Fibroblast of lung (primary cell): ENCODE results near the gene CCNF. TPM values are rescaled to one million over a fixed set of nuclear protein-coding genes. Genes with fewer than 3 reads are reported as not detected.

Source experiments
- DNase-seq, 2 donors: peaks; one replicate each; pipeline versions ENCODE4 v3.0.0 to v3.0.0-alpha.2; 2010; ENCODE audit warnings: low read depth in 2 of 2
- H2AFZ ChIP-seq: 2 replicates; pipeline ENCODE4 v1.5.1; 2012; ENCODE audit warnings: low read length, control low read depth, inconsistent platforms
- H3K27ac ChIP-seq: 2 replicates; pipeline ENCODE4 v1.5.1; 2011; ENCODE audit warnings: low read length, control low read depth; ENCODE audit not compliant: insufficient read depth
- H3K27me3 ChIP-seq: 2 replicates; pipeline ENCODE4 v1.5.1; 2011; ENCODE audit warnings: mild to moderate bottlenecking, low read length; ENCODE audit not compliant: control insufficient read depth, insufficient read depth
- H3K36me3 ChIP-seq: 2 replicates; pipeline ENCODE4 v1.5.1; 2011; ENCODE audit warnings: low read length; ENCODE audit not compliant: control insufficient read depth, insufficient read depth
- H3K4me1 ChIP-seq: 2 replicates; pipeline ENCODE4 v1.5.1; 2011; ENCODE audit warnings: low read length; ENCODE audit not compliant: control insufficient read depth, insufficient read depth; ENCODE audit errors: extremely low read depth
- H3K4me2 ChIP-seq: 2 replicates; pipeline ENCODE4 v1.5.1; 2011; ENCODE audit warnings: low read length, control low read depth; ENCODE audit not compliant: insufficient read depth; ENCODE audit errors: extremely low read depth
- H3K4me3 ChIP-seq, 4 experiments: fragments of 200-600 bp in 1 of 4; sonication (generic) in 1 of 4; replicated peaks in 1 of 4; 2 replicates each; pipeline ENCODE4 v1.5.1; 2011 to 2016; ENCODE audit warnings: low read length in 4 of 4, low read depth in 3 of 4, mild to moderate bottlenecking in 3 of 4, control low read depth in 2 of 4, inconsistent platforms in 1 of 4, mixed read lengths in 1 of 4; ENCODE audit not compliant: insufficient read depth in 1 of 4; ENCODE audit errors: control extremely low read depth in 1 of 4
- H3K79me2 ChIP-seq: 2 replicates; pipeline ENCODE4 v1.5.1; 2012; ENCODE audit warnings: mild to moderate bottlenecking, low read length, inconsistent platforms; ENCODE audit not compliant: control insufficient read depth, insufficient read depth
- H3K9ac ChIP-seq: 2 replicates; pipeline ENCODE4 v1.5.1; 2011; ENCODE audit warnings: mild to moderate bottlenecking, low read length, control low read depth; ENCODE audit not compliant: insufficient read depth
- H3K9me3 ChIP-seq: 2 replicates; pipeline ENCODE4 v1.5.1; 2012; ENCODE audit warnings: low read depth, low read length; ENCODE audit not compliant: control insufficient read depth, insufficient read depth
- H4K20me1 ChIP-seq: 2 replicates; pipeline ENCODE4 v1.5.1; 2011; ENCODE audit warnings: low read length; ENCODE audit not compliant: control insufficient read depth, insufficient read depth; ENCODE audit errors: extremely low read depth
- CTCF ChIP-seq, 2 donors: IDR thresholded peaks in 1 of 2; conservative IDR thresholded peaks in 1 of 2; 1 replicate in 1 of 2; 2 replicates in 1 of 2; pipeline ENCODE4 v1.5.1; 2011 to 2012; ENCODE audit warnings: low read length in 2 of 2, control low read depth in 1 of 2, inconsistent platforms in 1 of 2, low read depth in 1 of 2, mild to moderate bottlenecking in 1 of 2
- EZH2 ChIP-seq: IDR thresholded peaks from 2 replicates; pipeline ENCODE4 v1.5.1; 2012; ENCODE audit warnings: low read length, control low read depth, mild to moderate bottlenecking; ENCODE audit errors: missing control alignments
- polyA plus RNA-seq, 2 donors: library from polyadenylated mRNA; depleted of rRNA in 1 of 2; stranded (reverse) in 1 of 2; unstranded in 1 of 2; fragments of >200 nt; gene quantifications; 2 replicates each; pipeline ENCODE4 v1.2.1, GENCODE V29; 2011 to 2012; ENCODE audit warnings: missing spikeins in 1 of 2
- total RNA-seq: library from RNA; depleted of rRNA; stranded (reverse); fragments of >200 nt; gene quantifications from 2 replicates; pipeline ENCODE4 v1.2.1, GENCODE V29; 2014

CCNF gene
- total and polyA plus RNA-seq, 2 donors (not counting 1 experiment from before 2014, with no cell fraction given), result 3.8 to 7.3 TPM

GRCh38 chr16:2472488-2472864, 43.2 kb downstream of the CCNF start:
- Histone ChIP-seq H3K9ac (no peak overlapping the region), H3K4me2 (no peak overlapping the region), H3K4me1 (peaks cover 16% of the 10 kb centered on the region), H3K27me3 (no peaks in the 10 kb centered on the region), H2AFZ (no peak overlapping the region), H4K20me1 (no peaks in the 10 kb centered on the region), H3K27ac (no peak overlapping the region), H3K9me3 (no peaks in the 10 kb centered on the region), H3K36me3 (no peaks in the 10 kb centered on the region), H3K4me3 (no peak overlapping the region), H3K79me2 (peaks cover 3% of the 10 kb centered on the region)
- no peak for DNase-seq
- TF ChIP-seq CTCF (conservative IDR thresholded peaks at IDR 0.05 in 1 of 2, IDR thresholded peaks at IDR 0.05 in 1 of 2; ENCODE audit: low read depth in 1 of 2, low read length in 2 of 2), result no peak
- no peak for TF ChIP-seq EZH2

GRCh38 chr16:2472885-2473445, 43.7 kb downstream of the CCNF start:
- no peaks in the 10 kb centered on the region for H3K36me3 ChIP-seq
- no peaks in the 10 kb centered on the region for H4K20me1 ChIP-seq
- H2AFZ ChIP-seq, result no peak overlapping the region
- no peak overlapping the region for H3K9ac ChIP-seq
- no peak overlapping the region for H3K4me2 ChIP-seq
- no peaks in the 10 kb centered on the region for H3K9me3 ChIP-seq
- TF ChIP-seq EZH2 (no peak), CTCF (conservative IDR thresholded peaks at IDR 0.05 in 1 of 2, IDR thresholded peaks at IDR 0.05 in 1 of 2; ENCODE audit: low read depth in 1 of 2, low read length in 2 of 2) (no peak)
- no peaks in the 10 kb centered on the region for H3K27me3 ChIP-seq
- no peak for DNase-seq
- H3K27ac ChIP-seq, result no peak overlapping the region
- no peak overlapping the region for H3K4me3 ChIP-seq
- H3K79me2 ChIP-seq, result peaks cover 3% of the 10 kb centered on the region
- H3K4me1 ChIP-seq, result peaks cover 16% of the 10 kb centered on the region

GRCh38 chr16:2473446-2473926, 44.2 kb downstream of the CCNF start:
- no peaks in the 10 kb centered on the region for H3K27me3 ChIP-seq
- H3K27ac ChIP-seq, result no peak overlapping the region
- H3K9me3 ChIP-seq, result no peaks in the 10 kb centered on the region
- TF ChIP-seq CTCF (conservative IDR thresholded peaks at IDR 0.05 in 1 of 2, IDR thresholded peaks at IDR 0.05 in 1 of 2; ENCODE audit: low read depth in 1 of 2, low read length in 2 of 2), result no peak
- TF ChIP-seq EZH2, result no peak
- H4K20me1 ChIP-seq, result no peaks in the 10 kb centered on the region
- peaks cover 3% of the 10 kb centered on the region for H3K79me2 ChIP-seq
- no peak for DNase-seq
- H3K4me1 ChIP-seq, result peaks cover 12% of the 10 kb centered on the region
- no peak overlapping the region for H3K4me2 ChIP-seq
- no peak overlapping the region for H2AFZ ChIP-seq
- H3K4me3 ChIP-seq, result peak overlapping the region in 1 of 4 experiments; percentile 27
- H3K36me3 ChIP-seq, result no peaks in the 10 kb centered on the region
- no peak overlapping the region for H3K9ac ChIP-seq
